Keratinocyte (primary cell): ENCODE results near the gene ZNF831. TPM values are rescaled to one million over a fixed set of nuclear protein-coding genes. Genes with fewer than 3 reads are reported as not detected.
A peak's percentile ranks its signal among the peaks of the same experiment; 100 is the strongest.

Source experiments
- DNase-seq: peaks from one replicate; pipeline ENCODE4 v3.0.0-alpha.2; 2011; ENCODE audit warnings: low read depth, missing footprints, low spot score
- FAIRE-seq: peaks from 2 replicates; lab custom pipeline; 2011; peaks lifted over from hg19 to GRCh38; lab: Jason Lieb, UNC
- H2AFZ ChIP-seq: 2 replicates; pipeline ENCODE4 v1.6.0; 2012; ENCODE audit warnings: low read length, control low read depth, inconsistent platforms; ENCODE audit not compliant: control insufficient read depth
- H3K27ac ChIP-seq: 2 replicates; pipeline ENCODE4 v1.5.1; 2011; ENCODE audit warnings: low read length; ENCODE audit not compliant: control insufficient read depth, insufficient read depth
- H3K27me3 ChIP-seq: 3 replicates; pipeline ENCODE4 v1.6.0; 2011; ENCODE audit warnings: low read length; ENCODE audit not compliant: control insufficient read depth, insufficient read depth; ENCODE audit errors: extremely low read depth
- H3K36me3 ChIP-seq, 2 experiments: 2 replicates in 1 of 2; 3 replicates in 1 of 2; pipeline ENCODE4 v1.5.1; 2011; ENCODE audit warnings: low read length in 2 of 2, mild to moderate bottlenecking in 1 of 2; ENCODE audit not compliant: control insufficient read depth in 2 of 2, insufficient read depth in 2 of 2; ENCODE audit errors: extremely low read depth in 1 of 2
- H3K4me1 ChIP-seq: 3 replicates; pipeline ENCODE4 v1.5.1; 2011; ENCODE audit warnings: low read length; ENCODE audit not compliant: control insufficient read depth, insufficient read depth; ENCODE audit errors: extremely low read depth
- H3K4me2 ChIP-seq: 3 replicates; pipeline ENCODE4 v1.6.0; 2011; ENCODE audit warnings: low read depth, low read length; ENCODE audit not compliant: control insufficient read depth, insufficient read depth; ENCODE audit errors: extremely low read depth
- H3K4me3 ChIP-seq, 3 experiments: fragments of 200-600 bp in 1 of 3; sonication (generic) in 1 of 3; 2 replicates in 2 of 3; 3 replicates in 1 of 3; pipeline ENCODE4 v1.5.1; 2011 to 2016; ENCODE audit warnings: low read length in 3 of 3, mild to moderate bottlenecking in 3 of 3, control low read depth in 2 of 3, inconsistent platforms in 1 of 3, low read depth in 1 of 3, mixed read lengths in 1 of 3, mixed run types in 1 of 3, moderate library complexity in 1 of 3; ENCODE audit not compliant: control insufficient read depth in 2 of 3, insufficient read depth in 2 of 3; ENCODE audit errors: extremely low read depth in 1 of 3
- H3K79me2 ChIP-seq: 2 replicates; pipeline ENCODE4 v1.6.0; 2012; ENCODE audit warnings: low read length; ENCODE audit not compliant: control insufficient read depth, insufficient read depth
- H3K9ac ChIP-seq: 3 replicates; pipeline ENCODE4 v1.6.0; 2011; ENCODE audit warnings: low read length; ENCODE audit not compliant: control insufficient read depth, insufficient read depth; ENCODE audit errors: extremely low read depth
- H3K9me1 ChIP-seq: 3 replicates; pipeline ENCODE4 v1.6.0; 2011; ENCODE audit warnings: low read length; ENCODE audit not compliant: control insufficient read depth, insufficient read depth; ENCODE audit errors: extremely low read depth
- H3K9me3 ChIP-seq: 2 replicates; pipeline ENCODE4 v1.5.1; 2012; ENCODE audit warnings: low read depth, low read length; ENCODE audit not compliant: control insufficient read depth
- H4K20me1 ChIP-seq: 3 replicates; pipeline ENCODE4 v1.6.0; 2011; ENCODE audit warnings: low read length; ENCODE audit not compliant: control insufficient read depth, insufficient read depth; ENCODE audit errors: extremely low read depth
- CTCF ChIP-seq, 3 experiments: IDR thresholded peaks in 1 of 3; conservative IDR thresholded peaks in 1 of 3; optimal IDR thresholded peaks in 1 of 3; 2 replicates in 2 of 3; 3 replicates in 1 of 3; pipeline versions ENCODE3 to v1.5.1; 2011; ENCODE audit warnings: low read length in 3 of 3, mild to moderate bottlenecking in 3 of 3, moderate library complexity in 2 of 3, control low read depth in 1 of 3, inconsistent platforms in 1 of 3; ENCODE audit not compliant: insufficient read depth in 2 of 3; ENCODE audit errors: extremely low read depth in 1 of 3
- EZH2 ChIP-seq: IDR thresholded peaks from one replicate; pipeline ENCODE4 v1.6.1; 2012; ENCODE audit warnings: inconsistent platforms, mild to moderate bottlenecking, low read length, moderate library complexity
- dilution Hi-C: fragments of 300-500 bp; cut with MboI; formaldehyde crosslinking; loops from one replicate; pipeline ENCODE4 v1.7.0; 2020; ENCODE audit warnings: low sequenced_read_pairs; ENCODE audit not compliant: extremely low pct_ligation_motif_present
- polyA plus RNA-seq, 5 experiments: library from polyadenylated mRNA; depleted of rRNA in 3 of 5; stranded (reverse) in 3 of 5; stranded (forward) in 1 of 5; unstranded in 1 of 5; fragments of >200 nt; gene quantifications; 1 replicate in 1 of 5; 2 replicates in 3 of 5; 3 replicates in 1 of 5; pipeline versions ENCODE4 v1.2.1 to v1.2.3, GENCODE V29; 2011 to 2012; ENCODE audit warnings: missing spikeins in 2 of 5, low read depth in 1 of 5, low replicate concordance in 1 of 5

The ZNF831 gene
- polyA plus RNA-seq, 1 donor (not counting 4 experiments of a cell fraction or from before 2014, with no cell fraction given): not detected

- H4K20me1 ChIP-seq: no peaks in the 10 kb centered on the region
- FAIRE-seq: no peak
- no peak overlapping the region for H3K4me3 ChIP-seq
- H3K4me2 ChIP-seq: no peak overlapping the region
- H3K27me3 ChIP-seq: peaks cover 39% of the 10 kb centered on the region
- dilution Hi-C loops: loop anchor here (25.0 kb wide), 1 partner anchor 358 kb away; the partner anchor contains the start of genes GNAS and GNAS-AS1
- H3K36me3 ChIP-seq: no peaks in the 10 kb centered on the region
- no peaks in the 10 kb centered on the region for H3K9me1 ChIP-seq
- no peaks in the 10 kb centered on the region for H3K4me1 ChIP-seq
- no peak overlapping the region for H3K9ac ChIP-seq
- TF ChIP-seq EZH2: no peak
- no peak for TF ChIP-seq CTCF (optimal IDR thresholded peaks at IDR 0.05 in 1 of 3, IDR thresholded peaks at IDR 0.05 in 1 of 3, conservative IDR thresholded peaks at IDR 0.05 in 1 of 3; ENCODE audit: extremely low read depth in 1 of 3, insufficient read depth in 2 of 3, low read length in 3 of 3)
- H3K9me3 ChIP-seq: no peaks in the 10 kb centered on the region
- H3K79me2 ChIP-seq: no peaks in the 10 kb centered on the region
- no peak overlapping the region for H3K27ac ChIP-seq
- no peak for DNase-seq
- no peak overlapping the region for H2AFZ ChIP-seq
These were observed 56.5 kb downstream of the ZNF831 start for GRCh38 chr20:59220161-59220560.

- FAIRE-seq (no peak), DNase-seq (no peak)
- Histone ChIP-seq H4K20me1 (no peaks in the 10 kb centered on the region), H3K27me3 (peaks cover 44% of the 10 kb centered on the region), H3K27ac (no peak overlapping the region), H3K4me1 (no peaks in the 10 kb centered on the region), H2AFZ (no peak overlapping the region), H3K9me3 (no peaks in the 10 kb centered on the region), H3K79me2 (no peaks in the 10 kb centered on the region), H3K4me3 (no peak overlapping the region), H3K9me1 (no peaks in the 10 kb centered on the region), H3K36me3 (no peaks in the 10 kb centered on the region), H3K9ac (no peak overlapping the region), H3K4me2 (peak overlapping the region; percentile 84)
- TF ChIP-seq EZH2 (no peak), CTCF (optimal IDR thresholded peaks at IDR 0.05 in 1 of 3, IDR thresholded peaks at IDR 0.05 in 1 of 3, conservative IDR thresholded peaks at IDR 0.05 in 1 of 3; ENCODE audit: extremely low read depth in 1 of 3, insufficient read depth in 2 of 3, low read length in 3 of 3) (no peak)
- dilution Hi-C loops: loop anchor here (25.0 kb wide), 1 partner anchor 359 kb away; the partner anchor contains the start of genes GNAS and GNAS-AS1
These were observed 57.6 kb downstream of the ZNF831 start for GRCh38 chr20:59221049-59221706.
